Measurements from ENCODE around the gene ZBTB45.

DNA sequence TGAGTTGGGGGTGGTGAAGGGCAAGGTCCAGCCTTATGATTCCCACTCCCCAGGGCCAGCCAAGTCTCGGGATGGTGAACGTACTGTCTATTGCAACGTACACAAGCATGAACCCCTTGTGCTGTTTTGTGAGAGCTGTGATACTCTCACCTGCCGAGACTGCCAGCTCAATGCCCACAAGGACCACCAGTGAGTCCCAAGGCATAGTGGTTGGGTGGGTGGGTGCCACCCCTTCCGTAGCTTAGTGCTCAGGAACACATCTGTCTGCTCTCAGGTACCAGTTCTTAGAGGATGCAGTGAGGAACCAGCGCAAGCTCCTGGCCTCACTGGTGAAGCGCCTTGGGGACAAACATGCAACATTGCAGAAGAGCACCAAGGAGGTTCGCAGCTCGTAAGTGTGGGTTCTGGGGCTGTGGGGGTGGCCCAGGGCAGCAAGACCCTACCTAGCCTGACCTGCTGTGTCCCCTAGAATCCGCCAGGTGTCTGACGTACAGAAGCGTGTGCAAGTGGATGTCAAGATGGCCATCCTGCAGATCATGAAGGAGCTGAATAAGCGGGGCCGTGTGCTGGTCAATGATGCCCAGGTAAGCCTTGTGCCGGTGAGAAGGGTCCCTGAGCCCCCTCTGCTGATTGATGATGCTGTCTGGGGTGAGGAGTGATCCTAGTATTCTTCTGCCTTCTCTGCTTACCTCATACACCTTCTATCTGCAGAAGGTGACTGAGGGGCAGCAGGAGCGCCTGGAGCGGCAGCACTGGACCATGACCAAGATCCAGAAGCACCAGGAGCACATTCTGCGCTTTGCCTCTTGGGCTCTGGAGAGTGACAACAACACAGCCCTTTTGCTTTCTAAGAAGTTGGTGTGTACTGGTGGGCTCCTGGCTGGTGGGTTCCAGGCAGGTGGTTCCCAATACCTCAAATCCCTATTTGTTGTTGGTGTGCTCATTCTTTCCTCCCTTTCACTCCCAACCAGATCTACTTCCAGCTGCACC, 28.0 kb upstream of the ZBTB45 start:
- no peak for TF ChIP-seq CTCF (IDR thresholded peaks at IDR 0.05)
- no peak for TF ChIP-seq POLR2A (IDR thresholded peaks at IDR 0.05)
